K562 treated with DMSO at 1 percent for 4 hours (cell line): ENCODE data around the gene DNAJC28. TPM values are rescaled to one million over a fixed set of nuclear protein-coding genes. Genes with fewer than 3 reads are reported as not detected.

Source experiments
- total RNA-seq: library from RNA; unstranded; fragments of 300-600 nt; gene quantifications from 2 replicates; pipeline ENCODE4 v1.2.3, GENCODE V29; 2022; ENCODE audit not compliant: insufficient read depth

DNAJC28 gene, protein sequence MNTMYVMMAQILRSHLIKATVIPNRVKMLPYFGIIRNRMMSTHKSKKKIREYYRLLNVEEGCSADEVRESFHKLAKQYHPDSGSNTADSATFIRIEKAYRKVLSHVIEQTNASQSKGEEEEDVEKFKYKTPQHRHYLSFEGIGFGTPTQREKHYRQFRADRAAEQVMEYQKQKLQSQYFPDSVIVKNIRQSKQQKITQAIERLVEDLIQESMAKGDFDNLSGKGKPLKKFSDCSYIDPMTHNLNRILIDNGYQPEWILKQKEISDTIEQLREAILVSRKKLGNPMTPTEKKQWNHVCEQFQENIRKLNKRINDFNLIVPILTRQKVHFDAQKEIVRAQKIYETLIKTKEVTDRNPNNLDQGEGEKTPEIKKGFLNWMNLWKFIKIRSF
- not detected in 2 replicates for total RNA-seq

GRCh38 chr21:33491373-33492102 is at the start of gene DNAJC28:
TSS of gene DNAJC28 (minus strand) at chr21:33491716. CDS start at chr21:33489393, 2,323 bp downstream.

GRCh38 chr21:33479679-33480480 is 11.6 kb downstream of the DNAJC28 start, which contains the start of gene TMEM50B:
TSS of gene TMEM50B (minus strand) at chr21:33479974. CDS start at chr21:33468885, 11,089 bp downstream.

Other genes with a start within 250 kb of the DNAJC28 start
- gene IL10RB, start 225.3 kb downstream of the DNAJC28 start, total RNA-seq = 28.2 and 31.4 TPM in 2 replicates
- 9.7 and 18.3 TPM in 2 replicates for gene IFNAR1, start 166.7 kb downstream of the DNAJC28 start, total RNA-seq
- gene IFNGR2, start 88.3 kb downstream of the DNAJC28 start, total RNA-seq = 20.0 and 21.0 TPM in 2 replicates
- 13.7 and 21.2 TPM in 2 replicates for gene TMEM50B, start 11.7 kb downstream of the DNAJC28 start, total RNA-seq
- gene GART, start 50.4 kb upstream of the DNAJC28 start, total RNA-seq = 72.5 and 84.6 TPM in 2 replicates
- gene SON, start 51.3 kb upstream of the DNAJC28 start, total RNA-seq = 94.8 and 127 TPM in 2 replicates
- gene DONSON, start 97.0 kb upstream of the DNAJC28 start, total RNA-seq = 47.0 and 49.0 TPM in 2 replicates
- 17.4 and 17.5 TPM in 2 replicates for gene CRYZL1, start 150.0 kb upstream of the DNAJC28 start, total RNA-seq
- 3.9 TPM in 2 replicates for gene ITSN1, start 150.8 kb upstream of the DNAJC28 start, total RNA-seq